Astrocyte (in vitro differentiated cells and primary cell): ENCODE results near the gene PDE6B. TPM values are rescaled to one million over a fixed set of nuclear protein-coding genes. Genes with fewer than 3 reads are reported as not detected.

ENCODE experiments used
- DNase-seq: peaks from one replicate; pipeline ENCODE4 v3.0.0-alpha.2; 2010; ENCODE audit warnings: low read depth
- FAIRE-seq: peaks from 2 replicates; lab custom pipeline; 2011; peaks lifted over from hg19 to GRCh38; lab: Jason Lieb, UNC
- H2AFZ ChIP-seq: 2 replicates; pipeline ENCODE4 v1.6.0; 2012; ENCODE audit warnings: low read depth, low read length, inconsistent platforms
- H3K27ac ChIP-seq: 2 replicates; pipeline ENCODE4 v1.5.1; 2011; ENCODE audit warnings: low read depth, low read length, inconsistent platforms
- H3K27me3 ChIP-seq: 2 replicates; pipeline ENCODE4 v1.6.0; 2011; ENCODE audit warnings: low read length, inconsistent platforms; ENCODE audit not compliant: insufficient read depth
- H3K36me3 ChIP-seq: 2 replicates; pipeline ENCODE4 v1.5.1; 2011; ENCODE audit warnings: low read length, inconsistent platforms; ENCODE audit not compliant: insufficient read depth
- H3K4me1 ChIP-seq: 2 replicates; pipeline ENCODE4 v1.5.1; 2011; ENCODE audit warnings: low read length, inconsistent platforms; ENCODE audit not compliant: insufficient read depth
- H3K4me2 ChIP-seq: 2 replicates; pipeline ENCODE4 v1.6.0; 2012; ENCODE audit warnings: low read length, inconsistent platforms
- H3K4me3 ChIP-seq: 2 replicates; pipeline ENCODE4 v1.5.1; 2011; ENCODE audit warnings: low read depth, mild to moderate bottlenecking, low read length, inconsistent platforms; ENCODE audit not compliant: insufficient read depth
- H3K79me2 ChIP-seq: 2 replicates; pipeline ENCODE4 v1.6.0; 2012; ENCODE audit warnings: mild to moderate bottlenecking, low read length, inconsistent platforms; ENCODE audit not compliant: insufficient read depth
- H3K9ac ChIP-seq: 2 replicates; pipeline ENCODE4 v1.6.0; 2012; ENCODE audit warnings: mild to moderate bottlenecking, low read length, inconsistent platforms
- H3K9me3 ChIP-seq: 2 replicates; pipeline ENCODE4 v1.5.1; 2012; ENCODE audit warnings: low read depth, mild to moderate bottlenecking, low read length, inconsistent platforms; ENCODE audit not compliant: insufficient read depth
- H4K20me1 ChIP-seq: 2 replicates; pipeline ENCODE4 v1.6.0; 2012; ENCODE audit warnings: low read length, inconsistent platforms; ENCODE audit not compliant: insufficient read depth
- H3K27ac Mint-ChIP-seq: one replicate; pipeline ENCODE4 v1.8.0; 2021; ENCODE audit warnings: mild to moderate bottlenecking, mixed read lengths; ENCODE audit not compliant: unreplicated experiment
- H3K27me3 Mint-ChIP-seq: one replicate; pipeline ENCODE4 v1.8.0; 2021; ENCODE audit warnings: low read depth, mixed read lengths; ENCODE audit not compliant: unreplicated experiment
- H3K36me3 Mint-ChIP-seq: one replicate; pipeline ENCODE4 v1.8.0; 2021; ENCODE audit warnings: low read depth, mixed read lengths; ENCODE audit not compliant: unreplicated experiment
- H3K4me1 Mint-ChIP-seq: one replicate; pipeline ENCODE4 v1.8.0; 2021; ENCODE audit warnings: low read depth, mixed read lengths; ENCODE audit not compliant: unreplicated experiment
- H3K4me3 Mint-ChIP-seq: one replicate; pipeline ENCODE4 v1.8.0; 2021; ENCODE audit warnings: mild to moderate bottlenecking, moderate library complexity, mixed read lengths; ENCODE audit not compliant: unreplicated experiment
- H3K9me3 Mint-ChIP-seq: one replicate; pipeline ENCODE4 v1.8.0; 2021; ENCODE audit warnings: mild to moderate bottlenecking, mixed read lengths; ENCODE audit not compliant: unreplicated experiment
- EZH2 ChIP-seq: IDR thresholded peaks from 2 replicates; pipeline ENCODE4 v1.6.1; 2012; ENCODE audit warnings: mild to moderate bottlenecking, low read length, inconsistent platforms; ENCODE audit not compliant: insufficient read depth
- total RNA-seq: library from RNA; stranded (reverse); gene quantifications from 2 replicates; pipeline ENCODE4 v1.2.1, GENCODE V29; 2021
- TF ChIP-seq, protein P1 (sequence below): IDR thresholded peaks from 2 replicates; pipeline ENCODE4 v1.5.1; 2011; ENCODE audit warnings: low read depth, mild to moderate bottlenecking, inconsistent platforms, low read length, moderate library complexity; ENCODE audit not compliant: insufficient read depth

PDE6B gene
- total RNA-seq, 1 donor from 2014 or later = 2.8 TPM

DNA sequence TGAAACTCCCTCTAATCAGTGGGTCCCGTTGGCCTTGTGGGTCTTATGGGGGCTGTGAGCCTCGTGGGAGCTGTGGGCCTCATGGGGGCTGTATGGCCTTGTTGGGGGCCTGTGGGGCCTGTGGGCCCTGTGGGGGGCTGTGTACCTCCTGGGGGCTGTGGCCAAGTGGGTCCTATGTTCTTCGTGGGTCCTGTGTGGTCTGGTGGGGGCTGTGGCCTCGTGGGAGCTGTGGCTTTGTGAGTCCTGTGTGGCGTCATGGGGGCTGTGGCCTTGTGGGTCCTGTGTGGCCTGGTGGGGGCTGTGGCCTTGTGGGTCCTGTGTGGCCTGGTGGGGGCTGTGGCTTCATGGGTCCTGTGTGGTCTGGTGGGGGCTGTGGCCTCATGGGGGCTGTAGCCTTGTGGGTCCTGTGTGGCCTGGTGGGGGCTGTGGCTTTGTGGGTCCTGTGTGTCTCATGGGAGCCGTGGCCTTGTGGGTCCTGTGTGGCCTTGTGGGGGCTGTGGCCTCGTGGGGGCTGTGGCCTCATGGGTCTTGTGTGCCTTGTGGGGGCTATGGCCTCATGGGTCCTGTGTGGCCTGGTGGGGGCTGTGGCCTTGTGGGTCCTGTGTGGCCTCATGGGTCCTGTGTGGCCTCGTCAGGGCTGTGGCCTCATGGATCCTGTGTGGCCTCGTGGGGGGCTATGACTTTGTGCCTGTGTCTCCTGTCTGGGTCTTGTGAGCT, 87.7 kb downstream of the PDE6B start:
- no peak for TF ChIP-seq EZH2
- TF ChIP-seq, protein P1, sequence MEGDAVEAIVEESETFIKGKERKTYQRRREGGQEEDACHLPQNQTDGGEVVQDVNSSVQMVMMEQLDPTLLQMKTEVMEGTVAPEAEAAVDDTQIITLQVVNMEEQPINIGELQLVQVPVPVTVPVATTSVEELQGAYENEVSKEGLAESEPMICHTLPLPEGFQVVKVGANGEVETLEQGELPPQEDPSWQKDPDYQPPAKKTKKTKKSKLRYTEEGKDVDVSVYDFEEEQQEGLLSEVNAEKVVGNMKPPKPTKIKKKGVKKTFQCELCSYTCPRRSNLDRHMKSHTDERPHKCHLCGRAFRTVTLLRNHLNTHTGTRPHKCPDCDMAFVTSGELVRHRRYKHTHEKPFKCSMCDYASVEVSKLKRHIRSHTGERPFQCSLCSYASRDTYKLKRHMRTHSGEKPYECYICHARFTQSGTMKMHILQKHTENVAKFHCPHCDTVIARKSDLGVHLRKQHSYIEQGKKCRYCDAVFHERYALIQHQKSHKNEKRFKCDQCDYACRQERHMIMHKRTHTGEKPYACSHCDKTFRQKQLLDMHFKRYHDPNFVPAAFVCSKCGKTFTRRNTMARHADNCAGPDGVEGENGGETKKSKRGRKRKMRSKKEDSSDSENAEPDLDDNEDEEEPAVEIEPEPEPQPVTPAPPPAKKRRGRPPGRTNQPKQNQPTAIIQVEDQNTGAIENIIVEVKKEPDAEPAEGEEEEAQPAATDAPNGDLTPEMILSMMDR = no peak
- H3K27ac Mint-ChIP-seq = no peak overlapping the region
- H3K36me3 Mint-ChIP-seq = peaks cover 4% of the 10 kb centered on the region
- Histone ChIP-seq H4K20me1 (peaks cover 75% of the 10 kb centered on the region), H3K4me2 (no peak overlapping the region), H3K27ac (no peak overlapping the region), H3K27me3 (no peaks in the 10 kb centered on the region), H3K9me3 (no peaks in the 10 kb centered on the region), H3K4me3 (no peak overlapping the region), H3K36me3 (peaks cover 2% of the 10 kb centered on the region), H3K9ac (no peak overlapping the region), H2AFZ (no peak overlapping the region), H3K79me2 (peaks cover 91% of the 10 kb centered on the region), H3K4me1 (peaks cover 4% of the 10 kb centered on the region)
- H3K9me3 Mint-ChIP-seq = no peaks in the 10 kb centered on the region
- no peak for DNase-seq
- no peaks in the 10 kb centered on the region for H3K27me3 Mint-ChIP-seq
- no peak for FAIRE-seq
- no peak overlapping the region for H3K4me3 Mint-ChIP-seq
- peaks cover 19% of the 10 kb centered on the region for H3K4me1 Mint-ChIP-seq

DNA sequence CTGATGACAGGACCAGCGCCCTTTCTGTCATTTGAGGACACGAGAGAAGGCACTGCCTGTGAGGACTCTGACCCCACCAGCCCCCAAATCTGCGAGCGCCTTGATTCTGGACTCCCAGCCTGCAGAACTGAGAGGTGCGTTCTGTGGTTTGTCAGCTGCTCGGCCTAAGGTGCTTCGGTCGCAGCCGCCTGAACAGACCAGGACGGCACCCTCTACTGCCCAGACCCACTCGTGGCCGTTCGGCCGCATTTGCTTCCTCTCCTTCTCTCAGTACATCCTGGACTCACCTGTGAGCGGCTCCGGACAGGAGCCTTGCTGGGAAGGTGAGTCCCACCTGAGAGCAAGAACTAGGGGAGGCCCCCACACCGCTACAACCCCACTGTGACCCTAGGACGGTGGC, 88.7 kb downstream of the PDE6B start:
- Histone ChIP-seq H3K9ac (no peak overlapping the region), H3K4me1 (no peaks in the 10 kb centered on the region), H3K79me2 (peaks cover 91% of the 10 kb centered on the region), H3K4me3 (no peak overlapping the region), H3K27ac (no peak overlapping the region), H2AFZ (no peak overlapping the region), H3K9me3 (no peaks in the 10 kb centered on the region), H3K27me3 (no peaks in the 10 kb centered on the region), H3K36me3 (no peaks in the 10 kb centered on the region), H3K4me2 (no peak overlapping the region), H4K20me1 (peaks cover 75% of the 10 kb centered on the region)
- Mint-ChIP-seq H3K27me3 (no peaks in the 10 kb centered on the region), H3K4me1 (peaks cover 13% of the 10 kb centered on the region), H3K4me3 (no peak overlapping the region), H3K36me3 (peaks cover 4% of the 10 kb centered on the region), H3K9me3 (no peaks in the 10 kb centered on the region), H3K27ac (peak overlapping the region; percentile 18)
- TF ChIP-seq, protein P1 = no peak
- no peak for TF ChIP-seq EZH2
- FAIRE-seq (no peak), DNase-seq (no peak)
